C4-2B (cell line): ENCODE data around the gene OPCML.

ENCODE experiments used
- H3K27ac ChIP-seq: fragments of 450-650 bp; 2 replicates; pipeline ENCODE4 v1.5.1; 2017
- ZFX ChIP-seq: fragments of 450-650 bp; IDR thresholded peaks from 2 replicates; pipeline ENCODE4 v1.6.1; 2017
- TF ChIP-seq, protein P1 (sequence below): fragments of 450-650 bp; conservative IDR thresholded peaks from 2 replicates; pipeline ENCODE4 v1.5.1; 2017; ENCODE audit warnings: mild to moderate bottlenecking

OPCML gene

GRCh38 chr11:132746305-132746704, 786.0 kb downstream of the OPCML start:
- TF ChIP-seq, protein P1, sequence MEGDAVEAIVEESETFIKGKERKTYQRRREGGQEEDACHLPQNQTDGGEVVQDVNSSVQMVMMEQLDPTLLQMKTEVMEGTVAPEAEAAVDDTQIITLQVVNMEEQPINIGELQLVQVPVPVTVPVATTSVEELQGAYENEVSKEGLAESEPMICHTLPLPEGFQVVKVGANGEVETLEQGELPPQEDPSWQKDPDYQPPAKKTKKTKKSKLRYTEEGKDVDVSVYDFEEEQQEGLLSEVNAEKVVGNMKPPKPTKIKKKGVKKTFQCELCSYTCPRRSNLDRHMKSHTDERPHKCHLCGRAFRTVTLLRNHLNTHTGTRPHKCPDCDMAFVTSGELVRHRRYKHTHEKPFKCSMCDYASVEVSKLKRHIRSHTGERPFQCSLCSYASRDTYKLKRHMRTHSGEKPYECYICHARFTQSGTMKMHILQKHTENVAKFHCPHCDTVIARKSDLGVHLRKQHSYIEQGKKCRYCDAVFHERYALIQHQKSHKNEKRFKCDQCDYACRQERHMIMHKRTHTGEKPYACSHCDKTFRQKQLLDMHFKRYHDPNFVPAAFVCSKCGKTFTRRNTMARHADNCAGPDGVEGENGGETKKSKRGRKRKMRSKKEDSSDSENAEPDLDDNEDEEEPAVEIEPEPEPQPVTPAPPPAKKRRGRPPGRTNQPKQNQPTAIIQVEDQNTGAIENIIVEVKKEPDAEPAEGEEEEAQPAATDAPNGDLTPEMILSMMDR = no peak
- no peak for TF ChIP-seq ZFX
- no peak overlapping the region for H3K27ac ChIP-seq

- TF ChIP-seq, protein P1 = no peak
- no peak for TF ChIP-seq ZFX
- H3K27ac ChIP-seq = no peak overlapping the region
Observed at GRCh38 chr11:132745306-132745705, 787.0 kb downstream of the OPCML start.

DNA sequence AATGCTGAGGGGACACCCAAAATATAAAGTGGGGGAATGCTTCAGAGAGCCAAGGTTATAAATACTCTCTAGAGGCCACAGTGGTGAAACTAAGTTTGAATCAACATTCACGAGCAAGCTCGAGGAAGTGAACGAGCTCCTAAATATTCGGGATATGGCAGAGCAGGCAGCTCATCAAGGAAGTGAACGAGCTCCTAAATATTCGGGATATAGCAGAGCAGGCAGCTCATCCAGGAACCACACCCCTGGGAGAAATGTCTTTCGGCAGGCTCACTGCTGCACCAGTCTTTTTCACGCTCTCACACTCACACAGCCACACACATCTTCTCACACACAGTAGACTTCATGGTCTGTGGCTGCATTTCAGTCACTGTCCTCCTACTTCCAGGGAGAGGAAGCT, 787.5 kb downstream of the OPCML start:
- H3K27ac ChIP-seq = no peak overlapping the region
- no peak for TF ChIP-seq ZFX
- TF ChIP-seq, protein P1 = no peak

DNA sequence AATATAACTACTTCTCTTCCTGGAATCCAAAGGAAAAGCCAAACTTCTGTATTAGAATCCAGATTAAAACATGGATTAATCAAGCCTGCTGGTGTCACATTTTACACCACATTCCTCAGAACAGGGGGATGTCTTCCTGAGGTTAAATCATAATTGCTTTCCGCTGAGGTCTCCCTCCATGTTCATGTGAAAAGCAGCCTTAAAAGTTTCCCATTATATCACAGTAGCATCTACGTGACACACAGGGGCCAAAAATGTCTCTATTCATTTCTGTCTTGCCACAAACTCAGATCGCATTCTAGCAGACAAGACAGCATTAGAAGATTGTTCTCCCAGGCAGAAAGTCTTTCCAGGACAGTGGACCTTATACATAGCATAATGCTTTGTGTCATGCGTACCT, 788.7 kb downstream of the OPCML start:
- no peak for TF ChIP-seq ZFX
- TF ChIP-seq, protein P1 = no peak
- H3K27ac ChIP-seq = no peak overlapping the region

DNA sequence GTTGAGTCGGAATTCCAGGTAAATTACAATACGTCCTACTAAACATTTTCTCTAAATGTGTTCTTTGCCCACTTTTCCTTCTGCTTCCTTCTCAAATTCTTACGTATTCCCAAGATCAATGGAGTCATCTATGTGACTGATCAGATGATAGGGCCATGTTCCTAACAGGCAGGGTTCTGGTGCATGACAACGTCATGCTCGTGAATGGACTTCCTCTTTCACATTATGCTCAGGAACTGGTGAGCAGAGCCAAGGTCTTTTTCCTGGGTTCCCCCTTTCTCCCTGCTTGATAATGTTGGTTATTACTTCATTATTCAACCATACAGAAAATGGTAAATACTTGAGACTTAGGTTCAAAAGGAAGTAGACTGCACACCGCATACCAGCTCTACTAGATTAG, 789.4 kb downstream of the OPCML start:
- TF ChIP-seq, protein P1 = no peak
- no peak for TF ChIP-seq ZFX
- no peak overlapping the region for H3K27ac ChIP-seq

- TF ChIP-seq, protein P1 = no peak
- TF ChIP-seq ZFX = no peak
- H3K27ac ChIP-seq = no peak overlapping the region
Observed at GRCh38 chr11:132734217-132734616, 798.1 kb downstream of the OPCML start.

DNA sequence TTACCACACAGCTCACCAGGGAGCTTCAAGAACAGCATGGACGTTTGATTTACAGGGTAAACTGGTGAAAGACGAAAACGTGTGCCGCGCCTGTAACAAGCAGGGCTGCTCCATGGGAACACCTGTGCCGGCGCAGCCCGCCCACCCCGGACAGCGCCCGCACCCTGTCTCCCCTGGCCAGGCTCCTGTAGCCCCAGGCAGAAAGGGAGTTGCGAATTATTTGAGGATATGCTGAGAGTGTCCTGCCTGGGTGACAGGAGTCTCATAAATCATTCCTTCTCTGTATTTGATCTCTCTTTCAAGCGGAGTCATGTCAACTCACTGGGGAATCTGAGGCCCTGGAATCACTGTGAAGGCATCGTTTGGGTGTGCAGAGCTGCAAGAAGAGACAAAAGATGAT, 804.3 kb downstream of the OPCML start:
- H3K27ac ChIP-seq = no peak overlapping the region

More for the DNA sequence above, 804.3 kb downstream of the OPCML start:
- TF ChIP-seq, protein P1 = no peak
- TF ChIP-seq ZFX = no peak
